ENCODE data around the gene HPS4.

Gene HPS4

GRCh38 chr22:26466196-26466595 is 17.4 kb downstream of the HPS4 start:
- no peak for DNase-seq (ENCODE audit: low read depth in 2 of 2)

- DNase-seq (ENCODE audit: low read depth in 2 of 2) = no peak
Observed at GRCh38 chr22:26464312-26464711, 19.3 kb downstream of the HPS4 start.

- DNase-seq (ENCODE audit: low read depth in 2 of 2) = no peak
Observed at GRCh38 chr22:26463688-26464087, 19.9 kb downstream of the HPS4 start.

GRCh38 chr22:26463101-26463661 is 20.4 kb downstream of the HPS4 start:
- DNase-seq (ENCODE audit: low read depth in 2 of 2) = no peak

DNA sequence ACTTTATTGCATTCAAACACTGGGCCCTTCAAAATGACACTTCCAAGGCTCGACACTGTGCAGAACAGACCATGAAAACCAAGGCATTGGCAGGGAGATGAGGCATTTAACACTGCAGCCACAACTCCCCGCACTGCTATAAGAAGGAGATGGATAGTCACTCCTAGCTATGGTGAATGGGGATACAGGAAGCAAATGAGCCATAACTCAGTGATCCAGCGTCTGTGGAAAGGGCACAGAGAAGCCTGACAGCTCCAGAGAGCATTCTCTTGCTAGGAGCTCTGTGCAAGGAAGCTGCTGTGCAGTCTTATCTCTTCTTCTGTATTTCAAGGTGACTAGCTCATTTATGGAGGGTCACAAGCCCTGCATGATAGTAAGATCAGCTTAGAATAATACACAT is 20.9 kb downstream of the HPS4 start:
- no peak for DNase-seq (ENCODE audit: low read depth in 2 of 2)

- no peak for DNase-seq (ENCODE audit: low read depth in 2 of 2)
Observed at GRCh38 chr22:26462051-26462450, 21.5 kb downstream of the HPS4 start.

GRCh38 chr22:26461188-26461810 is 22.3 kb downstream of the HPS4 start:
- peak; percentile 29 to 34 for DNase-seq (ENCODE audit: low read depth in 2 of 2)

DNA sequence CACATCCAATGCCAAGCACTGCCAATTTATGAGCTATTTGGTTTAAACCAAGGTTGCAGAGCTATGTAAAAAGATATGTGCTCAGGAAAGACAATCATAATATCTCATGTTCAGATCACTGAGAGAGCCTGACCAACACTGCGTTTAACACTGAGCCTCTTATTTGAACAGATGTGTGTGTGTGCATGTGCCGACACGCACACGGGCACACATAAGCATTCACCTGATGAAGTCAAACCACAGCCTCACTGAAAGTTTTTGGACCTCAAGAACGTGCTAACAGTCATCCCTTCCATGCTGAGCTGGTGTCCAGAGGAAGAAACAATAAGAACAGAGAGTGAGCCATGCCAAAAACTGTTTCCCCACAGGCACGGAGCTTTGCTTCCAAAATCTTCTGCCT is 23.4 kb downstream of the HPS4 start:
- DNase-seq (ENCODE audit: low read depth in 2 of 2) = no peak

GRCh38 chr22:26457661-26458272 is 25.8 kb downstream of the HPS4 start:
- DNase-seq (ENCODE audit: low read depth in 2 of 2) = no peak

- DNase-seq (ENCODE audit: low read depth in 2 of 2) = no peak
Observed at GRCh38 chr22:26453812-26454500, 29.6 kb downstream of the HPS4 start.

- no peak for DNase-seq (ENCODE audit: low read depth in 2 of 2)
Observed at GRCh38 chr22:26453216-26453615, 30.4 kb downstream of the HPS4 start.

DNA sequence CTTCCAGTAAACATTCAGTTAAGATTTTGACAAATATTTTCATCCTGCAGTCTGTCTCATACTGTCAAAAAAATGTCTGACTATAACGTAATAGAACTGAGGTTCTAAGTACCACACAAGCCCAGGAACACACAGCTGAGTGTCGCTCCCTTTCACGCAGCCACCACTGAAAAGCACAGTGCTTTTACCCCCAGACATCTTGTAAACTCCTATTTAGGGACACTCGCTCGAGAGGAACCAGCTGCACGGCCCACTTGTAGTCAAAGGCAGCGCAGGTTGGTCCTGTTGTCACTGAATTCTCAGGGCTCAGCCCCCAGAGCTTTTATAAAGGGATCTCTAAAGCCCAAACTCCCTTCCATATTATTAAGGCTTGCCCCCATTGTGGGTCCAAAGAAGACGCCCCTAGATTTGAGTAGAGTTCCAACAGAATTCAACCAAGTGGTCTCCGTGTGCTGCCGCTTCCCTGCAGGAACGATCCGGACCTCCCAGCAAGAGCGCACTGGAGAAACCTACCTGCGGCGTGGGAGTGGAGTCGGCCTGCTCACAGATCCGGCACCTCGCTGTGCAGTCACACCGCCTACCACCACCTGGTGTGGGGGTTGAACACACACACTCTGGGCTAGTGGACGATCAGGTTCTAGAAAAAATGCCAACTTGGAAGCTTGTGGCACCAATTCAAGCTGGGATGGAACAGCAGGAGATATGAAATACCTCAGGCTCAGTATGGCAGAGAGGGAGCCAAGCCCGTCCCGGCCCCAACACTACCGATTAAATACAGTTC is 31.2 kb downstream of the HPS4 start:
- DNase-seq (ENCODE audit: low read depth in 2 of 2) = no peak

DNA sequence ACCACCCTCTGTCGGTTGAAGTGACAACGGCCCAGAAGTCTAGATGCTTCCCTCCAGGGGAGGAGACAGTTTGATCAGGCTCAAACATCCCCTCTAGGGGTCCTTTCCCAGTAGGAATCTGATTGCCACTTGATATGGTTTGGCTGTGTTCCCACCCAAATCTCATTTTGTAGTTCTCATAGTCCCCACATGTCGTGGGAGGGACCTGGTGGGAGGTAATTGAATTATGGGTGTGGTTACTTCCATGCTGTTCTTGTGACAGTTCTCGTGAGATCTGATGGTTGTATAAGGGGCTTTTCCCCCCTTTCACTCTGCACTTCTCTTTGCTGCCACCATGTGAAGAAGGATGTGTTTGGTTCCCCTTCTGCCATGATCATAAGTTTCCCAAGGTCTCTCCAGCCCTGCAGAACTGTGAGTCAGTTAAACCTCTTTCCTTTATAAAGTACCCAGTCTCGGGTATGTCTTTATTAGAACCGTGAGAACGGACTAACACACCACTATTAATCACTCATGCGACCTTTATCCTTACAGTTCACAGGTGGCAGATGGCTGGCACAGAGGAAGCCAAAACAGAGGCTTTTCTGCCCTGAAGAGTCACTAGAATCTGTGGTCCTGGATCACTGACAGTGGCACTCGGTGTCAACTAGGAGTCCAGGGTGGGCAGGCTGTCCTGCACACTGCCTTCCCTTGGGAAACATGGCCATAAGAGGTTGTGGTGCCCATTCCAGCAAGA is 33.0 kb downstream of the HPS4 start:
- DNase-seq (ENCODE audit: low read depth in 2 of 2) = no peak

- DNase-seq (ENCODE audit: low read depth in 2 of 2) = no peak
Observed at GRCh38 chr22:26448941-26449340, 34.6 kb downstream of the HPS4 start.

DNA sequence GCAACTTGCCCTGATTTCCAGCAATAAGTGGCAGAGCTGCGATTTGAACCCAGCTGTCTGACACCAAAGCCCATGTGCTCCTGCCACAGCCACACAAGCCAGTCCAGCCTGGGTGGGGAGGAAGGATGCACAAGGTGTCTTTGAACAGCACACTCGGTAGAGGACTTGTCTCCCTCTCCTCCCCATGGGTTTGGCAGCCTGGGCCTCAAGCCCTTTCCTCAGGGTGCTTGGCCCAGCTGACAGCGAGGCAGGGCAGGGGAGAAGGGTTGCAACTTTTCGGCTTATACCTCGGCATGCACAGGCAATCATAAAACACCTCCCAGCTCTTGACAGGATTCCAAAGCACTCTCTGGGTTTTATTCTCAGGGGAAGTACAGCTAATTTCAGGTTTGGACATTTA is 35.2 kb downstream of the HPS4 start:
- no peak for DNase-seq (ENCODE audit: low read depth in 2 of 2)

GRCh38 chr22:26447584-26448329 is 35.8 kb downstream of the HPS4 start:
- DNase-seq (ENCODE audit: low read depth in 2 of 2) = no peak

GRCh38 chr22:26446808-26447515 is 36.6 kb downstream of the HPS4 start:
- DNase-seq (ENCODE audit: low read depth in 2 of 2) = no peak

- DNase-seq (ENCODE audit: low read depth in 2 of 2) = no peak
Observed at GRCh38 chr22:26445577-26446275, 37.9 kb downstream of the HPS4 start.

GRCh38 chr22:26444777-26445176 is 38.8 kb downstream of the HPS4 start:
- no peak for DNase-seq (ENCODE audit: low read depth in 2 of 2)
